GM19468 (cell line): ENCODE data around the gene DNAH9.

ENCODE experiments used
- ATAC-seq: cut with Tn5 transposase; IDR thresholded peaks from one replicate; pipeline ENCODE4 v1.9.1; 2021; ENCODE audit warnings: mild to moderate bottlenecking, moderate library complexity, moderate number of reproducible peaks; ENCODE audit not compliant: unreplicated experiment; ENCODE audit errors: extremely low read depth

The DNAH9 gene

DNA sequence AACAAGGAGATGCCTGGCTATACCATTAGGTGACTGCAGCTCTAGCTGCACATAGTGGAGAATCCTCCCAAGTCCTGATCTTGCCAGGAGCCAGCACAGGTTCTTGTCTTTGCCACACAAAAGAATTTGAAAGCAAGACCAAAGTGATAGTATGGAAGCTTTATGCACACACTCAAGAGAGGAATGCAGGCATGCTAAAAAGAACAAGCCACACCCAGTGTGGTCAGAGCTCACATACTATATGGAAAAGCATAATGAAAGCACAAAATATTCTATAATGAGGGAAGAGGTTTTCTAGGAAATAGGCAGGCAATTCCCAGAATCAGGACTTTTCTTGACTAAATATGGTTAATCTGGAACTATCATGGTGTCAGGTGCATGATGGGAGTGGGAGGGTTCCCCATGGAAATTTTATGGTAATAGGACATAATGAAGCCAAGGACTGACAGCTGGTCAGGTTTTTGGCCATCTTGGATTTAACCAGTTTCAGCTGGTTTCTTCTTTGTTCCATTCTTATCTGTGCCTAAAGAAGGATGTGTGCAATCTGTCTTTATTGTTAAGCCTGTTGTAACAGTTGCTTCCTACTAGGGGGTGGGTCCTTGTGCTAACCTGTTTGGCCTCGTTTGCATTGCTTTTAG lies 227.4 kb downstream of the DNAH9 start:
- ATAC-seq, result no peak

DNA sequence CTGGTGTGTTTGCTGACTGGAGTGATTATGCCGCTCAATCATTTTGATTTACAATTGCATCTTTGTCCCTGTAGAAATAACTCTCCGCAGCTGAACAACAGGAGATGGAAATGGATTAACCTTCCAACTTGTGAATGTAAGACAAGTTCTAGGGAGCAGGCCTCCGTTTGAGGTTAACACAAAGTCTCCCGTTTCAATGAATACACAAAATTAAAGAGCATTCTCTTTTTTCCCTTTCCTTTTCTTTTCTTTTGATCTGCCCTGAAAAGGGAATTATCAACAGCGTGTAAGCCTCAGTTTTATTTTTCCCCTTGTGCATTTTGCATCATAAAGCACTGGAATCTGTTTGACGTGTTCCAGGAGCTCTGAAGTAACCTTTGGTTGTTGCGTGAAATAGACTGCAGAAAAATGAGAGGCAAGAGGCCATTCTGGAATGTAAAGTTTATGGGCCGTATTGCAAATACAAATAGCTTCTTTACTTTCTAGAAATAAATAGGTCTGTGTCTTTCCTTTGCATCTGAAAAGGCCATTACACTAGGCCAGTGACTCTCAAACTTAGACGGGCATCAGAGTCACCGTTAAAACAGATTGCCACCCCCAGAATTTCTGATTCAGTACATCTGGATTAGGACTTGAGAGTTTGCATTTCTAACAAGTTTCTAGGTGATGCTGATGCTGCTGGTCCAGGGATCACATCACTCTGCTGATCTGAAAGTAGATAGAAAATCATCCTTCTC lies 234.3 kb downstream of the DNAH9 start:
- ATAC-seq, result no peak

GRCh38 chr17:11836508-11836907 lies 238.2 kb downstream of the DNAH9 start:
- no peak for ATAC-seq

- no peak for ATAC-seq
Observed at GRCh38 chr17:11840052-11840451, 241.8 kb downstream of the DNAH9 start.

DNA sequence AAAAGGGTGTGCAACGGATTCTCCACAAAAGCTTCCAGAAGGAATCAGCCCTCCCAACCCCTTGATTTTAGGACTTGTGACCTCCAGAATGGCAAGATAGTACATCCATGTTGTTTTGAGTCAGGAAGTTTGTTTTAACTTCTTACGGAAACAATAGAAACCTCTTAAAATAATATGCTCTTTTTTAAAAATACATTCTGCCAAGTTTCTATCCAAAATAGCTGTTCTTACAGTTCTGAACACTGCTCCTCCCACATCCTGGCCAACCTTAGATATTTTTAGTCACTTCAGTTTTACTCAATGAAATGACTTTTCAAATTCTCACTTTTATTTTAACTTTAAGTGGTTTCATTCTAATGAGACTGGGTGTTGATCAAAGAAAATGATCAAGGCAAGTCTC lies 242.6 kb downstream of the DNAH9 start:
- no peak for ATAC-seq

- no peak for ATAC-seq
Observed at GRCh38 chr17:11848330-11848729, 250.1 kb downstream of the DNAH9 start.

DNA sequence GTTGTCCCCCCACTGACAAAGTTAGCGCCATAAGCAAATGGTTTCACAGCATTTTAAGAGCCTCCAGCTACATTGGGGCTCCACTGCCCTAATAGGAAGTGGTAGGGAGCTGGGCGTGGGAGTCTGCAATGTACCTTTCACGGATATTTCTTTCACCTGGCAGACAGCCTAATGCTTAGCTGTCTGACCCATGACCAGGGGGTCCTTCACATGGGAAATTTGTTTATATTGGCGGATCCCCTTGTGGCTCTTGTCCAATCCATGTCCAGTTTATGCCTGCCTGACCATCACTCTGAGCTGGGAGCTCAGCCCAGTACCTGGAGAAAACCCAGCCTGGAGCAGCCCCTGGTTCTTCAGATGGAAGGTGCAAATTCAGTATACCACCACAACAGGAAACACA lies 254.0 kb downstream of the DNAH9 start:
- ATAC-seq, result no peak

DNA sequence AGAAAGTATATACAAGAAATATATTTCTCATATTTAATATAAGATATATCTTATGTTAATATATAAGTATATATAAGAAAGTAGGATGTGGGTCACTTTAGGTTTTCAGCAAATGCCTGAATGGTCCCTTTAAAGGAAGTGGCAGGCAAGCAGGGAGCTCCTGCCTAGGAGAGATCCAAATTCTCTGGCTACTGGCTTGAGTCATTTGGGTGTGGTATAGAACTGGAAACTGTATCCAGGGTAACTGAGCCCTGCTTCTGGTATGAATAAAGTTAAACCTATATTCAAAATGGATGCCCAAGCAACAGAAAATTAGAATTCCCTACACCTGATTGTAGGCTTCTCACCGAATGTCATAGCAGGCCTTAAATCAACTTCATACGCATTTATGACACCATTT lies 254.6 kb downstream of the DNAH9 start:
- no peak for ATAC-seq

- ATAC-seq, result no peak
Observed at GRCh38 chr17:11853321-11854151, 255.3 kb downstream of the DNAH9 start.

- ATAC-seq, result no peak
Observed at GRCh38 chr17:11855306-11855705, 257.0 kb downstream of the DNAH9 start.

GRCh38 chr17:11857006-11857405 lies 258.7 kb downstream of the DNAH9 start:
- ATAC-seq, result no peak

DNA sequence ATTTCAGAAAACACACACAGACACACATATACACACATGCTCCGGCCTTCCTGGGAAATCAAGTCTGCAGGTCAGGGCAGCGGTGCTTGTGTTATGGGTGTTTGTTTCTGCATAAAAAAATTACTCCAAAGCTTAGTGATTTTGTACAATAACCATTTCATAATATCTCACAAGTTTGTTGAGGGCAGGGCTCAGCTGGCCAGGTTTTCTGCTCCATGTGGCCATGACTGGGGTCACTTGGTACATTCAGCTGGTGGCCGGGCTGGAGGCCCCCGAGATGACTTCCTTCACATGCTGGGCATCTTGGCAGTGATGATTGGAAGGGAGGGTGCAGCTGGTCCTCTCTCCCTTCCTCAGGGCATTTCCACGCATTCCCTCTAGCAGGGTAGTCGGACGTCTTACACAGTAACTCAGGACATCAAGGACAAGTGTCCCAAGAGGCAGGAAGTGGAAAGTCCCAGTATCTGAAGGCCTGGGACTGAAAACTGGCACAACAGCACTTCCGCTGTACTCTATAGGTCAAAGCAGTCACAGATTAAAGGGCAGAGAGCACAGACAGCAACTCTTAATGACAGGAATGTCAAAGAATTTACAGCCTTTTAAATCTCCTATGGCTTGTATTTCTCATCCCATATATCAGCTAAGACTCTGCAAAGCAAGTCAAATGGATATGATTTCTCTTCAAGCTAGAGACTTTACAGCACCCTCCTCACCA lies 271.6 kb downstream of the DNAH9 start:
- ATAC-seq, result no peak

GRCh38 chr17:11871773-11872172 lies 273.5 kb downstream of the DNAH9 start:
- ATAC-seq, result no peak

GRCh38 chr17:11874756-11875155 lies 276.5 kb downstream of the DNAH9 start:
- ATAC-seq, result no peak

DNA sequence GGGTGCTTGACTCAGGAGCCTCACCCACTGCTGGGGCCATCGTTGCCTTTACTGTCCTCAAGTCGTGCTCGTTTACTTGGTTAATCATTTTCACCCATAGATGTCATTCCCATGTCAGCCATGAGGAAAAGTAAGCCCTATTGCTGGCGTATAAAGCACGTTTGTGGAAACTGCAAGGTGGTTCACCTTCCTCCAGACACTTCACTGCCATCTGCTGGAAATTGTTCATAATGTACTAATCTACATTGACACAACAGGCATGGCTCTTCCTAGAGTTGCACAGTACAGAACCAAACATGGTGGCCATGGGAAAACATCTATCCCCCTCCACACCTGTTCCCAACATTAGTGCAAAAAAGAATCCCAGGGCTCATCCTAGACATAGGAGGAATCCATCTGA lies 282.4 kb downstream of the DNAH9 start:
- no peak for ATAC-seq

- no peak for ATAC-seq
Observed at GRCh38 chr17:11882716-11883115, 284.4 kb downstream of the DNAH9 start.

- ATAC-seq, result no peak
Observed at GRCh38 chr17:11885051-11885450, 286.8 kb downstream of the DNAH9 start.

GRCh38 chr17:11889266-11889665 lies 291.0 kb downstream of the DNAH9 start:
- ATAC-seq, result no peak

DNA sequence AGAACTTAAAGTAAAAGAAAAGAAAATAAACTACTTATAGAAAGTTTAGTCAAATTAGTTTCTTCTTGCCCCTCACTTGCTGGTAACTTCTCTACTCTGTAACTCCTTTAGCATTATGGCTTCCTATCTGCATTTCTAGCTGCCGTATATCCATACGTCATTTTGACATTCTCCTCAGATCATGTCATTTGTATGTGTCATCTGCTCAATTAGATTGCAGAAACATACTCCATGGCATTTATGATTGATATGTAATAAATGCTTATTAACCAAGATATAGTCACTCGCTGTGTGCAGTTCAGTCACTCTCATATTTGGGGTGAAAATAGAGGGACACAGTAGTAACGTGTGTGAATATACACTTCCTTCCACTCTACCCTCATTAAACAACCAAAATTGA lies 295.6 kb downstream of the DNAH9 start:
- ATAC-seq, result no peak

- ATAC-seq, result no peak
Observed at GRCh38 chr17:11896199-11896598, 297.9 kb downstream of the DNAH9 start.
